IMR-90 (cell line): Measurements from ENCODE around the gene QTRT2.

Experiments used
- BHLHE40 ChIP-seq: fragments of 150-350 bp; IDR thresholded peaks from 2 replicates; pipeline ENCODE4 v1.6.1; 2016; ENCODE audit warnings: mild to moderate bottlenecking, low read depth, low read length
- ELK1 ChIP-seq: fragments of 150-350 bp; IDR thresholded peaks from 2 replicates; pipeline ENCODE4 v1.6.1; 2016; ENCODE audit warnings: low read depth, mild to moderate bottlenecking, low read length, moderate library complexity, borderline replicate concordance
- MXI1 ChIP-seq: IDR thresholded peaks from 2 replicates; pipeline ENCODE4 v1.6.1; 2012; ENCODE audit warnings: low read depth, mild to moderate bottlenecking, low read length, moderate library complexity, borderline replicate concordance
- POLR2A ChIP-seq: IDR thresholded peaks from 2 replicates; pipeline ENCODE4 v1.6.1; 2012; ENCODE audit warnings: mild to moderate bottlenecking, low read depth, low read length
- TF ChIP-seq, protein P1 (sequence below): conservative IDR thresholded peaks from 2 replicates; pipeline ENCODE4 v1.5.1; 2012; ENCODE audit warnings: mild to moderate bottlenecking, low read depth, low read length, improper control_type of control experiment

DNA sequence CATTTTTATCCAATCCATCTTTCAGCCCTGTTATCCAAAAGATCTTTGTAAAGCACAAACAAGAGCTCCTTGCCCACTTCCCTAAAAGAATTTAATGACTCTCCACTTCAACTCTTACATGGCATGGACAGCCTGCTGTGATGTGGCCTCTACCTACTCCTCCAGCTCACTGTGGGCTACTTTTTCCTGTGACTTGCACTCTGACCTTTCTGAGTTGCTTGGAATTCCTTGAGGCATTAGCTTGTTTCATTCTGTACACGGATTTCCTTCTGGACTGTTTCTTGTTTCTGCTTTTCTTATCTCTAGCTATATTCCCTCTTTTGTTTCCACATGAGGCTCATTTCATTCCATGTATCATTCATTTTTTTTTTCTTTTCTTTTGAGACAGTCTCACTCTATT is 15.2 kb downstream of the QTRT2 start:
- TF ChIP-seq, protein P1, sequence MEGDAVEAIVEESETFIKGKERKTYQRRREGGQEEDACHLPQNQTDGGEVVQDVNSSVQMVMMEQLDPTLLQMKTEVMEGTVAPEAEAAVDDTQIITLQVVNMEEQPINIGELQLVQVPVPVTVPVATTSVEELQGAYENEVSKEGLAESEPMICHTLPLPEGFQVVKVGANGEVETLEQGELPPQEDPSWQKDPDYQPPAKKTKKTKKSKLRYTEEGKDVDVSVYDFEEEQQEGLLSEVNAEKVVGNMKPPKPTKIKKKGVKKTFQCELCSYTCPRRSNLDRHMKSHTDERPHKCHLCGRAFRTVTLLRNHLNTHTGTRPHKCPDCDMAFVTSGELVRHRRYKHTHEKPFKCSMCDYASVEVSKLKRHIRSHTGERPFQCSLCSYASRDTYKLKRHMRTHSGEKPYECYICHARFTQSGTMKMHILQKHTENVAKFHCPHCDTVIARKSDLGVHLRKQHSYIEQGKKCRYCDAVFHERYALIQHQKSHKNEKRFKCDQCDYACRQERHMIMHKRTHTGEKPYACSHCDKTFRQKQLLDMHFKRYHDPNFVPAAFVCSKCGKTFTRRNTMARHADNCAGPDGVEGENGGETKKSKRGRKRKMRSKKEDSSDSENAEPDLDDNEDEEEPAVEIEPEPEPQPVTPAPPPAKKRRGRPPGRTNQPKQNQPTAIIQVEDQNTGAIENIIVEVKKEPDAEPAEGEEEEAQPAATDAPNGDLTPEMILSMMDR: no peak
- no peak for TF ChIP-seq MXI1
- TF ChIP-seq BHLHE40: no peak
- no peak for TF ChIP-seq POLR2A
- no peak for TF ChIP-seq ELK1
